Kidney epithelial cell (primary cell): Measurements from ENCODE around the gene GAK. TPM values are rescaled to one million over a fixed set of nuclear protein-coding genes. Genes with fewer than 3 reads are reported as not detected.

Experiments used
- DNase-seq: peaks from one replicate; pipeline ENCODE4 v3.0.0-alpha.2; 2010; ENCODE audit warnings: low read depth
- H3K27me3 ChIP-seq: 2 replicates; pipeline ENCODE4 v1.6.0; 2011; ENCODE audit warnings: low read length; ENCODE audit not compliant: control insufficient read depth, insufficient read depth
- H3K36me3 ChIP-seq: 2 replicates; pipeline ENCODE4 v1.5.1; 2011; ENCODE audit warnings: low read length; ENCODE audit not compliant: control insufficient read depth, insufficient read depth
- H3K4me3 ChIP-seq: 2 replicates; pipeline ENCODE4 v1.5.1; 2011; ENCODE audit warnings: low read depth, mild to moderate bottlenecking, control low read depth, low read length
- total RNA-seq: library from RNA; depleted of rRNA; stranded (reverse); fragments of >200 nt; gene quantifications from 2 replicates; pipeline ENCODE4 v1.2.3, GENCODE V29; 2015
- TF ChIP-seq, protein P1 (sequence below): IDR thresholded peaks from 2 replicates; pipeline ENCODE4 v1.5.1; 2011; ENCODE audit warnings: mild to moderate bottlenecking, moderate library complexity, low read length, control low read depth, inconsistent platforms; ENCODE audit not compliant: insufficient read depth, poor library complexity, severe bottlenecking

GAK gene
- total RNA-seq, 1 donor from 2014 or later: 131 TPM

GRCh38 chr4:833731-834367 lies 98.3 kb downstream of the GAK start:
- Histone ChIP-seq H3K36me3 (no peaks in the 10 kb centered on the region), H3K4me3 (no peak overlapping the region), H3K27me3 (peaks cover 38% of the 10 kb centered on the region)
- no peak for DNase-seq
- TF ChIP-seq, protein P1, sequence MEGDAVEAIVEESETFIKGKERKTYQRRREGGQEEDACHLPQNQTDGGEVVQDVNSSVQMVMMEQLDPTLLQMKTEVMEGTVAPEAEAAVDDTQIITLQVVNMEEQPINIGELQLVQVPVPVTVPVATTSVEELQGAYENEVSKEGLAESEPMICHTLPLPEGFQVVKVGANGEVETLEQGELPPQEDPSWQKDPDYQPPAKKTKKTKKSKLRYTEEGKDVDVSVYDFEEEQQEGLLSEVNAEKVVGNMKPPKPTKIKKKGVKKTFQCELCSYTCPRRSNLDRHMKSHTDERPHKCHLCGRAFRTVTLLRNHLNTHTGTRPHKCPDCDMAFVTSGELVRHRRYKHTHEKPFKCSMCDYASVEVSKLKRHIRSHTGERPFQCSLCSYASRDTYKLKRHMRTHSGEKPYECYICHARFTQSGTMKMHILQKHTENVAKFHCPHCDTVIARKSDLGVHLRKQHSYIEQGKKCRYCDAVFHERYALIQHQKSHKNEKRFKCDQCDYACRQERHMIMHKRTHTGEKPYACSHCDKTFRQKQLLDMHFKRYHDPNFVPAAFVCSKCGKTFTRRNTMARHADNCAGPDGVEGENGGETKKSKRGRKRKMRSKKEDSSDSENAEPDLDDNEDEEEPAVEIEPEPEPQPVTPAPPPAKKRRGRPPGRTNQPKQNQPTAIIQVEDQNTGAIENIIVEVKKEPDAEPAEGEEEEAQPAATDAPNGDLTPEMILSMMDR: no peak

DNA sequence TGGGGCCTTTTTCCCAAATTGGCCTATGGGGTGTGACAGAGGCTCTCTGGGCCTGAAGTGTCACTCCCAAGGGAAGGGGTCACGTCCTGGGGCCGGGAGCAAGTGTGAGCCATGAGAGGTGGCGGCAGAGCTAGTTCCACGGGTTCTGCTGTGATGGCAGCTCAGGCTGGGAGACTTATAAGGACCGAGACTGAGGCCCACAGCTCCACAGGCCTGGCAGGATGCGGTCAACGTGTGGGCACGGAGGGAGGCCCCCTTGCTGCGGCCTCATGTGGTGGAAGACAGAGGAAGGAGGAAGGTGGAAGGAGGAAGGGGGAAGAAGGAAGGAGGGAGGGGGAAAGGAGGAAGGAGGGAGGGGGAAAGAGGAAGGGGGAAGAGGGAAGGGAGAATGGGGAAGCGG lies 99.0 kb downstream of the GAK start:
- Histone ChIP-seq H3K36me3 (no peaks in the 10 kb centered on the region), H3K27me3 (peaks cover 45% of the 10 kb centered on the region), H3K4me3 (no peak overlapping the region)
- TF ChIP-seq, protein P1: no peak
- DNase-seq: no peak

DNA sequence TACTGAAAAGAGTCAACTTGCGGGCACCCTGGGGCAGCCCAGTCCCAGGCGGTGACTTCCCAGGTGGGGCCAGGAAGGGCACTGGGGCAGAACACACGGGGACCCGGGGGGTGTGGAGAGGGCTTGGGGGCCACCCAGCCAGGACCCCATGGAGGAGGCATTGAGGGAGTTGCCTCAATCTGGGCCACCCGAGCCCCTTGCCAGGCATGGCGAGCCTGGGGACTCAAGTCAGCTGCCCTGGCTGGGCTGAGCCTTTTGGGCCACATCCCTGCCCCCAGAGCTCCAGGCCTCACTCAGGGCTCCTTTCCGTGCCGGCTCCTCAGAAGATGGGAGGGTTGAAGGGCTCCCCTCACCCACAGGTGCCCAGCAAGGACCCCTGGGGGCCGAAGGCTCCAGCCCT lies 99.6 kb downstream of the GAK start:
- no peak for DNase-seq
- no peak overlapping the region for H3K4me3 ChIP-seq
- TF ChIP-seq, protein P1: no peak
- no peaks in the 10 kb centered on the region for H3K36me3 ChIP-seq
- peaks cover 51% of the 10 kb centered on the region for H3K27me3 ChIP-seq

GRCh38 chr4:832108-832507 lies 100.0 kb downstream of the GAK start:
- DNase-seq: no peak
- no peak overlapping the region for H3K4me3 ChIP-seq
- H3K36me3 ChIP-seq: no peaks in the 10 kb centered on the region
- H3K27me3 ChIP-seq: peaks cover 56% of the 10 kb centered on the region
- TF ChIP-seq, protein P1: no peak

- no peak for DNase-seq
- TF ChIP-seq, protein P1: no peak
- peaks cover 62% of the 10 kb centered on the region for H3K27me3 ChIP-seq
- no peaks in the 10 kb centered on the region for H3K36me3 ChIP-seq
- H3K4me3 ChIP-seq: no peak overlapping the region
Observed at GRCh38 chr4:831483-831805, 100.7 kb downstream of the GAK start.
